Measurements from ENCODE around the gene EXTL1. TPM values are rescaled to one million over a fixed set of nuclear protein-coding genes. Genes with fewer than 3 reads are reported as not detected.

EXTL1 gene
- total and polyA plus RNA-seq, 10 of the 15 experiments (the other 5 are each of a cell fraction or from before 2014, with no cell fraction given), result not detected

- H4K20me1 ChIP-seq (ENCODE audit: control insufficient read depth, insufficient read depth), result no peaks in the 10 kb centered on the region
- H3K27ac ChIP-seq (ENCODE audit: control insufficient read depth, insufficient read depth), result no peak overlapping the region
- FAIRE-seq (no peak), DNase-seq (ENCODE audit: low read depth, low spot score) (no peak), ATAC-seq (no peak)
- H3K36me3 ChIP-seq (ENCODE audit: control insufficient read depth in 2 of 2, insufficient read depth in 2 of 2, low read length in 1 of 2), result no peaks in the 10 kb centered on the region
- ChIA-PET POLR2A (no interaction called here), CTCF (interaction anchor here (1.3 to 1.9 kb wide), 2 partner anchors 13 to 19 kb away, joined by 4 to 7 read pairs; partner anchors contain the start of gene PAFAH2), RAD21 (ENCODE audit: unreplicated experiment) (interaction anchor here (0.5 to 1.7 kb wide), 3 partner anchors 19 to 174 kb away, joined by 4 to 6 read pairs (median 5); partner anchors contain the start of gene PAFAH2), SMC1A (ENCODE audit: uncharacterized antibody, unreplicated experiment) (interaction anchor here (0.7 to 1.3 kb wide), 3 partner anchors 9 to 180 kb away, joined by 3 read pairs; no protein-coding TSS in a partner anchor)
- no peak overlapping the region for H3K9ac ChIP-seq (ENCODE audit: control insufficient read depth, insufficient read depth, low read length)
- in situ Hi-C loops (cut with MboI) (no loop called here), intact Hi-C loops (cut with micrococcal nuclease; ENCODE audit: unreplicated experiment) (no loop called here)
- H3K4me2 ChIP-seq (ENCODE audit: control insufficient read depth, insufficient read depth), result no peak overlapping the region
- TF ChIP-seq ELK1 (IDR thresholded peaks at IDR 0.05; ENCODE audit: low read depth, low read length), result no peak
- no peak for TF ChIP-seq SMAD1 (IDR thresholded peaks at IDR 0.05; ENCODE audit: low read depth, partially characterized antibody)
- TF ChIP-seq IRF5 (IDR thresholded peaks at IDR 0.05; ENCODE audit: borderline replicate concordance), result no peak
- TF ChIP-seq NFYA (IDR thresholded peaks at IDR 0.05; ENCODE audit: borderline replicate concordance, low read depth, low read length), result no peak
- no peak for TF ChIP-seq NKRF (conservative IDR thresholded peaks at IDR 0.05)
- TF ChIP-seq CHD2 (IDR thresholded peaks at IDR 0.05; ENCODE audit: borderline replicate concordance, low read depth, low read length), result no peak
- TF ChIP-seq BMI1 (IDR thresholded peaks at IDR 0.05; ENCODE audit: borderline replicate concordance), result no peak
- TF ChIP-seq EP300 (IDR thresholded peaks at IDR 0.05; ENCODE audit: borderline replicate concordance in 1 of 2, control insufficient read depth in 1 of 2, low read depth in 2 of 2, low read length in 2 of 2), result no peak
- TF ChIP-seq FOS (IDR thresholded peaks at IDR 0.05; ENCODE audit: borderline replicate concordance, extremely low read depth, insufficient read length), result no peak
- no peak for TF ChIP-seq IKZF2 (IDR thresholded peaks at IDR 0.05)
- no peak for TF ChIP-seq SIN3A (IDR thresholded peaks at IDR 0.05; ENCODE audit: low read depth, low read length)
- TF ChIP-seq YBX1 (IDR thresholded peaks at IDR 0.05), result no peak
- TF ChIP-seq SMAD5 (IDR thresholded peaks at IDR 0.05; ENCODE audit: low read depth), result no peak
- no peak for TF ChIP-seq GABPA (IDR thresholded peaks at IDR 0.05; ENCODE audit: low read depth)
- TF ChIP-seq NFXL1 (IDR thresholded peaks at IDR 0.05; ENCODE audit: borderline replicate concordance), result no peak
- TF ChIP-seq FOXM1 (IDR thresholded peaks at IDR 0.05; ENCODE audit: low read depth, low read length), result no peak
- TF ChIP-seq HDAC2 (IDR thresholded peaks at IDR 0.05), result no peak
- peaks cover 8% of the 10 kb centered on the region; the same call in 1 of the 2 replicates for H3K4me1 ChIP-seq (ENCODE audit: control insufficient read depth, insufficient read depth, low read length)
- no peak overlapping the region for H2AFZ ChIP-seq (ENCODE audit: control insufficient read depth, low read depth, low read length)
- H3K27me3 ChIP-seq (replicated peaks in 1 of 2; ENCODE audit: control insufficient read depth in 2 of 2, insufficient read depth in 2 of 2, low read length in 1 of 2), result no peaks in the 10 kb centered on the region; a peak in 3 of 4 replicates
- H3K79me2 ChIP-seq (ENCODE audit: control insufficient read depth, insufficient read depth, low read length), result no peaks in the 10 kb centered on the region
- H3K9me3 ChIP-seq (replicated peaks; ENCODE audit: control insufficient read depth, insufficient read depth, low read length), result no peaks in the 10 kb centered on the region
- WGBS (ENCODE audit: insufficient coverage, insufficient replicate concordance, low lambda C conversion rate, missing lambda C conversion rate), result 42% methylated on average over 6 of the region's 6 CpGs
- H3K4me3 ChIP-seq, result no peak overlapping the region
- no TSS peak for BruUV-seq (replicated peaks)
Observed at GRCh38 chr1:26016953-26017545, 4.5 kb upstream of the EXTL1 start.

All from GM12878 (cell line).